Endodermal cell (in vitro differentiated cells): ENCODE data around the gene SORCS1. TPM values are rescaled to one million over a fixed set of nuclear protein-coding genes. Genes with fewer than 3 reads are reported as not detected.

ENCODE experiments used
- DNase-seq: peaks from one replicate; pipeline ENCODE4 v3.0.0-alpha.2; 2017
- H3K27ac ChIP-seq: 2 replicates; pipeline ENCODE4 v1.5.1; 2013; ENCODE audit warnings: mild to moderate bottlenecking, low read depth, low read length, moderate library complexity
- H3K27me3 ChIP-seq: 2 replicates; pipeline ENCODE4 v1.6.1; 2013; ENCODE audit warnings: mild to moderate bottlenecking, low read length, moderate library complexity; ENCODE audit not compliant: insufficient read depth, control insufficient read depth, poor library complexity, severe bottlenecking
- H3K36me3 ChIP-seq: 2 replicates; pipeline ENCODE4 v1.7.0; 2013; ENCODE audit warnings: mild to moderate bottlenecking, low read length, moderate library complexity; ENCODE audit not compliant: control insufficient read depth, insufficient read depth
- H3K4me1 ChIP-seq: one replicate; pipeline ENCODE4 v1.7.0; 2013; ENCODE audit warnings: low read length; ENCODE audit not compliant: control insufficient read depth, insufficient read depth
- H3K4me3 ChIP-seq: 2 replicates; pipeline ENCODE4 v1.5.1; 2013; ENCODE audit warnings: mild to moderate bottlenecking, low read length, moderate library complexity
- H3K9ac ChIP-seq: 2 replicates; pipeline ENCODE4 v1.6.1; 2013; ENCODE audit warnings: mild to moderate bottlenecking, low read length, moderate library complexity; ENCODE audit not compliant: poor library complexity, severe bottlenecking; ENCODE audit errors: extremely low read depth
- H3K9me3 ChIP-seq: 2 replicates; pipeline ENCODE4 v1.6.1; 2013; ENCODE audit warnings: mild to moderate bottlenecking, low read length, moderate library complexity; ENCODE audit not compliant: control insufficient read depth
- H3K27ac Mint-ChIP-seq: 2 replicates; pipeline ENCODE4 v1.8.0; 2020; ENCODE audit warnings: mixed read lengths
- H3K27me3 Mint-ChIP-seq: 2 replicates; pipeline ENCODE4 v1.8.0; 2021; ENCODE audit warnings: mild to moderate bottlenecking, mixed read lengths; ENCODE audit not compliant: insufficient read depth
- H3K36me3 Mint-ChIP-seq: 2 replicates; pipeline ENCODE4 v1.8.0; 2020; ENCODE audit warnings: low read depth, mixed read lengths
- H3K4me1 Mint-ChIP-seq: 2 replicates; pipeline ENCODE4 v1.8.0; 2020; ENCODE audit warnings: mixed read lengths
- H3K4me3 Mint-ChIP-seq: 2 replicates; pipeline ENCODE4 v1.8.0; 2020; ENCODE audit warnings: mild to moderate bottlenecking, moderate library complexity, mixed read lengths
- H3K9me3 Mint-ChIP-seq: 2 replicates; pipeline ENCODE4 v1.8.0; 2020; ENCODE audit warnings: mild to moderate bottlenecking, mixed read lengths
- CTCF ChIP-seq: fragments of 200-600 bp; sonication (generic); conservative IDR thresholded peaks from 2 replicates; pipeline ENCODE4 v1.5.0; 2021; ENCODE audit warnings: antibody characterized with exemption, mild to moderate bottlenecking
- WGBS, 2 experiments: methylation state at CpG; one replicate each; pipeline versions ENCODE4 v1.1.5 to v1.1.7; 2013; ENCODE audit warnings: missing lambda C conversion rate in 2 of 2, mixed read lengths in 1 of 2; ENCODE audit not compliant: insufficient coverage in 1 of 2, insufficient read length in 1 of 2; 5-methylcytosine and 5-hydroxymethylcytosine counted together
- total RNA-seq, 2 donors: library from RNA; stranded (reverse); fragmentation: NEBNext Ultra II Directional in 1 of 2; extraction: Animal tissue kit (Norgen Biotek cat#: 25700) in 1 of 2; gene quantifications; 2 replicates in 1 of 2; 3 replicates in 1 of 2; pipeline ENCODE4 v1.2.1, GENCODE V29; 2021

Gene SORCS1
- total RNA-seq, 2 donors from 2014 or later: 57.4 to 79.6 TPM

GRCh38 chr10:106997721-106998120 lies 166.8 kb downstream of the SORCS1 start:
- no peaks in the 10 kb centered on the region for H3K27me3 Mint-ChIP-seq

GRCh38 chr10:106996510-106996909 lies 168.0 kb downstream of the SORCS1 start:
- H3K4me1 Mint-ChIP-seq: no peaks in the 10 kb centered on the region
- H3K9me3 ChIP-seq: no peaks in the 10 kb centered on the region
- DNase-seq: no peak
- H3K27me3 Mint-ChIP-seq: no peaks in the 10 kb centered on the region
- no peak overlapping the region for H3K27ac Mint-ChIP-seq
- no peak overlapping the region for H3K27ac ChIP-seq
- WGBS, 2 experiments: 83 to 93% methylated on average over 3 of the region's 3 CpGs
- peaks cover 4% of the 10 kb centered on the region for H3K36me3 Mint-ChIP-seq
- no peak overlapping the region for H3K9ac ChIP-seq
- H3K4me3 ChIP-seq: no peak overlapping the region
- H3K36me3 ChIP-seq: peaks cover 23% of the 10 kb centered on the region
- no peak for TF ChIP-seq CTCF
- no peaks in the 10 kb centered on the region for H3K27me3 ChIP-seq
- no peaks in the 10 kb centered on the region for H3K9me3 Mint-ChIP-seq
- no peak overlapping the region for H3K4me3 Mint-ChIP-seq
- no peaks in the 10 kb centered on the region for H3K4me1 ChIP-seq

More at GRCh38 chr10:106997721-106998120, 166.8 kb downstream of the SORCS1 start:
- no peak for DNase-seq
- Histone ChIP-seq H3K9me3 (no peaks in the 10 kb centered on the region), H3K27me3 (no peaks in the 10 kb centered on the region), H3K27ac (no peak overlapping the region), H3K4me1 (no peaks in the 10 kb centered on the region), H3K4me3 (no peak overlapping the region), H3K9ac (no peak overlapping the region), H3K36me3 (peaks cover 13% of the 10 kb centered on the region)
- H3K4me3 Mint-ChIP-seq: no peak overlapping the region
- no peak for TF ChIP-seq CTCF
- no peak overlapping the region for H3K27ac Mint-ChIP-seq
- peaks cover 4% of the 10 kb centered on the region for H3K36me3 Mint-ChIP-seq
- H3K4me1 Mint-ChIP-seq: no peaks in the 10 kb centered on the region
- H3K9me3 Mint-ChIP-seq: no peaks in the 10 kb centered on the region
- WGBS, 2 experiments: 90 to 92% methylated on average over 2 to 3 of the region's 4 CpGs

GRCh38 chr10:106992055-106992454 lies 172.5 kb downstream of the SORCS1 start:
- H3K9me3 ChIP-seq: no peaks in the 10 kb centered on the region
- no peak for DNase-seq
- peaks cover 25% of the 10 kb centered on the region for H3K36me3 ChIP-seq
- no peaks in the 10 kb centered on the region for H3K4me1 Mint-ChIP-seq
- H3K36me3 Mint-ChIP-seq: peaks cover 4% of the 10 kb centered on the region
- no peak overlapping the region for H3K4me3 ChIP-seq
- no peaks in the 10 kb centered on the region for H3K9me3 Mint-ChIP-seq
- H3K9ac ChIP-seq: no peak overlapping the region
- no peak overlapping the region for H3K27ac ChIP-seq
- 92% methylated on average over 4 of the region's 4 CpGs; no CpG with 5 or more reads in 1 of the 2 experiments for WGBS, 2 experiments
- H3K4me1 ChIP-seq: no peaks in the 10 kb centered on the region
- no peak overlapping the region for H3K4me3 Mint-ChIP-seq
- no peaks in the 10 kb centered on the region for H3K27me3 Mint-ChIP-seq
- no peak overlapping the region for H3K27ac Mint-ChIP-seq
- no peak for TF ChIP-seq CTCF
- H3K27me3 ChIP-seq: no peaks in the 10 kb centered on the region
